ENCODE data around the gene KIF27.

GRCh38 chr9:83920927-83921707 is at the start of gene KIF27:
- TF ChIP-seq POLR2A (IDR thresholded peaks at IDR 0.05; ENCODE audit: low read depth), result peak; percentile 6
- TF ChIP-seq, protein P1, sequence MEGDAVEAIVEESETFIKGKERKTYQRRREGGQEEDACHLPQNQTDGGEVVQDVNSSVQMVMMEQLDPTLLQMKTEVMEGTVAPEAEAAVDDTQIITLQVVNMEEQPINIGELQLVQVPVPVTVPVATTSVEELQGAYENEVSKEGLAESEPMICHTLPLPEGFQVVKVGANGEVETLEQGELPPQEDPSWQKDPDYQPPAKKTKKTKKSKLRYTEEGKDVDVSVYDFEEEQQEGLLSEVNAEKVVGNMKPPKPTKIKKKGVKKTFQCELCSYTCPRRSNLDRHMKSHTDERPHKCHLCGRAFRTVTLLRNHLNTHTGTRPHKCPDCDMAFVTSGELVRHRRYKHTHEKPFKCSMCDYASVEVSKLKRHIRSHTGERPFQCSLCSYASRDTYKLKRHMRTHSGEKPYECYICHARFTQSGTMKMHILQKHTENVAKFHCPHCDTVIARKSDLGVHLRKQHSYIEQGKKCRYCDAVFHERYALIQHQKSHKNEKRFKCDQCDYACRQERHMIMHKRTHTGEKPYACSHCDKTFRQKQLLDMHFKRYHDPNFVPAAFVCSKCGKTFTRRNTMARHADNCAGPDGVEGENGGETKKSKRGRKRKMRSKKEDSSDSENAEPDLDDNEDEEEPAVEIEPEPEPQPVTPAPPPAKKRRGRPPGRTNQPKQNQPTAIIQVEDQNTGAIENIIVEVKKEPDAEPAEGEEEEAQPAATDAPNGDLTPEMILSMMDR (IDR thresholded peaks at IDR 0.05), result peak; percentile 19 to 57 (median 53)
- TF ChIP-seq POLR2AphosphoS5 (IDR thresholded peaks at IDR 0.05), result peak; percentile 87 to 91
- no peak for TF ChIP-seq EP300 (IDR thresholded peaks at IDR 0.05)

Data from esophagus muscularis mucosa (tissue), 4 donors.